Nucleus accumbens (tissue), 56 donors: Measurements from ENCODE around the gene SIRT2.
"Not testable (repeated sequence)": the region's sequence is repeated elsewhere in the genome, so short reads cannot be mapped to it uniquely, and the experiment has no call there.

ENCODE experiments used
- DNase-seq, 56 donors: peaks; one replicate each; lab custom pipeline; 2025; lab: John Stamatoyannopoulos, UW

Gene SIRT2

DNA sequence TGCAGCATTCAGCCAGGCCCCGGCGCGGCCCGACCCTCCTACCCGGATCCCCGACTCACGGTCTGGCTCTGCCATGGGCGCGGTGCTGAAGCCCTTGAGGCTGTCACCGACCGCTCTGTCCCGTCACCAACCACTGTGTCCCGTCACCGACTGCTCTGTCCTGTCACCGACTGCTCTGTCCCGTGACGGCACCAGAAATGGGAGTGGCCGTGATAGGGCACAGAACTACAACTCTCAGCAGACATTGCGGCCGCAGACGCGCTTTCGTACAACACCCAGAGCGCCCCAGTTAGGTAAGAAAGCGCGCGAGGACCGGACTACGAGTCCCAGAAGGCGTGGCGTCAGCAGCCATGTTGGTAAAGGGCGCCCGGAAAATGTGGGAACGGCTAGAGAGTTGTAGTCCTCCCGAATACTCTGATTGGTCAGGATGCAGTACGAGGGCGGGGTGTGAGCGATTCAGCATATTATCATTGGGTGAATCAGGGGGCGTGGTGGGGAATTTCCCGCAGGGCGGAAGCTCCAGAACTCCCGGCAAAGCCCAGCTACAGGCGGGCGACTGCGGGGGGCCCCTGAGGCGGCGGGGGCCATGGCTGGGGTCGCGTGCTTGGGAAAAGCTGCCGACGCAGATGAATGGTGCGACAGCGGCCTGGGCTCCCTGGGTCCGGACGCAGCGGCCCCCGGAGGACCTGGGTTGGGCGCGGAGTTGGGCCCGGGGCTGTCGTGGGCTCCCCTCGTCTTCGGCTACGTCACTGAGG is at the start of gene SIRT2, which contains the start of gene NFKBIB:
Gene SIRT2 (minus strand): TSS at position 172 of the 755 bp plus-strand sequence. CDS start 97 bp downstream, at position 75.
Gene NFKBIB (plus strand): TSS at position 523 of the 755 bp plus-strand sequence. CDS start 64 bp downstream, at position 587.
- DNase-seq, result peak; percentile 75 to 100 (median 100)

DNA sequence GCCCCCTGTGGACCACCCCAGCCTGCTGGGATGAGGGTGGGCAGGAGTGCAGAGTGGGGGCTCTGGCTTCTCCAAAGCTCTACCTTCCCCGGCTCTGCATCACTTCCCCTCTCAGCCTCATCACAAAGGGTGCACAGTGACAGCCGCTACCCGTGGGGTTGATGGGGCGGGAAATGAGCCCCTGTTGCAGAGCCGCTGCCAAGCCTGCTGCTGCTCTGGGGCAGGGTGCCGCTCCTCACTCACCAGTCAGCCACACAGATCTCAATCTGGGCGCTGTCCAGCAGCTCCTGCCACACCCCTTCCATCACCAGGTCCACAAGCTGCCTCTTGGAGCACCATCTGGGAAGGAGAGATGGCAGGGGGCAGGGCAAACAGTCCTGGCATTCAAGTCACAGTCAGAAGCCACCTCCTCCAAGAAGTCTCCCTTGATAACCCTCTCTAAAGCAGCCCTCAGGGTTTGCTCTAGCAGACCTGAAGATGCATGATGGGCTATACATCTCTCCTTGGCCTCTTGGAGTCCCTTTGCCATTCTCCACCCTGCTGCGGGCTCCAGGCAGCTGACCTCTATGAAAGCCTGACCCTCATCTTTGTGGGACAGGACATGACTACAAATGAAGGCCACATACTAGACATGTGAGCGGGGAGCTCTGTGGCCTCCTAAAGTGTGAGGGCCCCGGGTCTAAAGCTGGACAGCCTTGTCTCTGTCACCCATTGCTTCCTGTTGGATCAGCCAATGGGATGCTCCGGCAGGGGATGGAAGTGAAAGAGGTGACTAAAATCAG is 47.0 kb upstream of the SIRT2 start:
- DNase-seq, result no peak

DNA sequence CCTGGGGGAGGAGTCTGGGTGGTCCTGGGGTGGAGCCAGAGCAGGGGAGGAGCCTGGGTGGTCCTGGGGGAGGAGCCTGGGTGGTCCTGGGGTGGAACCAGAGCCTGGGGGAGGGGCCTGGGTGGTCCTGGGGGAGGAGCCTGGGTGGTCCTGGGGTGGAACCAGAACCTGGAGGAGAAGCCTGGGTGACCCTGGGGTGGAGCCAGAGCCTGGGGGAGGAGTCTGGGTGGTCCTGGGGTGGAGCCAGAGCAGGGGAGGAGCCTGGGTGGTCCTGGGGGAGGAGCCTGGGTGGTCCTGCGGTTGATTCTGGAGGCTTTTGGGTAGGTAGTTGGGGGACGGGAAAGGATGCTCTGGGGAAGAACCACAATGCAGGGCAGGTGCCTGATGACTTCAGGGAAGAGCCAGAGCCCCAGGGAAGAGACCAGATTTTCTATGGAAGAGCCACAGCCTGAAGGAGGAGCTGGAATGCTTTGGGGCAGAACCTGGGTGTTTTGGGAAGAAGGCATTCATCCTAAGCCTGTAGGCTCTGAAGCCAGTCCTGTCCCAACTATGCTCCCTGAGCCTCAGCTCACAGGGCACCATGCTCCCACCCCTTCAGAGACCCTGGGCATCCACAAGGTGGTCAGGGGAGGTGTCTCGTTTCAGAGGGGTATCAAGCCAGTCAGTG is 46.3 kb upstream of the SIRT2 start:
- DNase-seq, result no peak

DNA sequence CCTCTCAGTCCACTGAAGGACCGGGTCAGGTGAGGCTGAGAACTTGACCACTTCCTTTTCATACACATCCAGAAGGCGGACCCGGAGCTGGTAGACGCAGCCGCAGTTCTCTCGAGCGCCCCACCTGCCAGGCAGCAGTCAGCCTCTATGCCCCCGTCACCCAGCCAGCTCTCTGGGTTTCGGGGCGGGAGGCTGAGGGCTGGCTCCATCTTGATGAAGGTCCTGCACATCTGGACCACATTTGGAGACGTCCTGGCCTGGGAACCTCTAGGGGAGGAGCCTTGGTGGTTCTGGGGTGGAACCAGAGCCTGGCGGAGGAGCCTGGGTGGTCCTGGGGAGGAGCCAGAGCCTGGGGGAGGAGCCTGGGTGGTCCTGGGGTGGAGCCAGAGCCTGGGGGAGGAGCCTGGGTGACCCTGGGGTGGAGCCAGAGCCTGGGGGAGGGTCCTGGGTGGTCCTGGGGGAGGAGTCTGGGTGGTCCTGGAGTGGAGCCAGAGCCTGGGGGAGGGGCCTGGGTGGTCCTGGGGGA is 45.6 kb upstream of the SIRT2 start:
- DNase-seq, result peak in 1 of 56 donors; percentile 14

DNA sequence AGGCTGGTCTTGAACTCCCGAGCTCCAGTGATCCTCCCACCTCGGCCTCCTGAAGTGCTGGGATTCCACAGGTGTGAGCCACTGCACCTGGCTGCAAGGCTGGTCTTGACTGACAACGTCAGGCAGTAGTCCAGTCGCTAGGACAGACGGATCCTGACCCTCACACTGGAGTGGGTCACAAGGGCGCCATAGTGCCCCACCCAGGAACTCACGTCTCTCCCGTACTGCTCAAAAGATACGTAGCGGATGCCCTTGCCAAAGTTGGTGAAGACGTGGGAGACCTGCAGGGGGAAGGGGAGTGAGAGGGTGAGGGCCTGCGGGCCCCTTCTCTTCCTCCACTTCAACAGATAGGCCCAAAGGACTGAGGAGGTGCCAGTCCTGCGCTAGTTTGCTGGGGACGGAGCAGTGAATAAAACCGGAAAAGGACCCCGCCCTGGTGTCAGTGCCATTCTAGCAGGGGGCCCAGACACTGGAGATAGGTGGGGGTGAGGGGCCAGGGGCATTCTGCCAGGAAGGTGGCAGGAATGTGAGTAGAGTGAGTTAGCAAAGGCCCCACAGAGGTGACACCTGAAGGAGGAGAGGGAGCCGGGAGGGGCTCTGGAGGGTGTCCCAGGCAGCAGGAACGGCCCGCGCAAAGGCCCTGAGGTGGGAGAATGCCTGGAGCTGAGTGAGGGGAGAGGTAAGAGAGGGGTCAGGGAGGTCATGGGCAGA is 43.2 kb upstream of the SIRT2 start:
- no peak for DNase-seq

DNA sequence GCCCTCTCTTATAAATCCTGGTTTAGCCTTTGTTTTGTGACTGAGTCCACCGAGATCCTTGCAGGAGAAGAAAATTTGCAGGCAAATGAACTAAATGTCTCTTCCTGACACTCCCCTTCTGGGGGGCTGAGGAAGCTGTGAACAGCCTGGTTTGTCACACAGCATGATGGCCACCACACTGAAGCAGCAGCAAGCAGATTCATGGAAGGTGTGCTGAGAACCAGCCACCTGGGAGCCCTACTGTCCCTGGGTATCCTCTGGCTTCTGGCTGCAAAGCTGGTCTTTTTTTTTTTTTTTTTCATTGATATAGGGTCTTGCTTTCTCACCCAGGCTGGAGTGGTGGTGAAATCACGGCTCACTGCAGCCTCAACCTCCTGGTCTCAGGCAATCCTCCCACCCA is 42.6 kb upstream of the SIRT2 start:
- no peak for DNase-seq

DNA sequence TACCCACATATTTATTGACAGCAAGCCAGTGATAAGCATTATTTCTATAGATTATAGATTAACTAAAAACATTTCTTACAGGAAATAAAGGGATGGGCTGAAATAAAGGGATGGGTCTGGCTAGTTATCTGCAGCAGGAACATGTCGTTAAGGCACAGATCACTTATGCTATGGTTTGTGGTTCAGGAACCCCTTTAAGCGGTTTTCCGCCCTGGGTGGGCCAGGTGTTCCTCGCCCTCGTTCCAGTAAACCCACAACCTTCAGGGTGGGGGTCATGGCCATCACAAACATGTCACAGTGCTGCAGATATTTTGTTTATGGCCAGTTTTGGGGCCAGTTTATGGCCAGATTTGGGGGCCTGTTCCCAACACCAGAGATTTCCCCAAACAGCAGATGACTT is 42.0 kb upstream of the SIRT2 start:
- not testable (repeated sequence) for DNase-seq

DNA sequence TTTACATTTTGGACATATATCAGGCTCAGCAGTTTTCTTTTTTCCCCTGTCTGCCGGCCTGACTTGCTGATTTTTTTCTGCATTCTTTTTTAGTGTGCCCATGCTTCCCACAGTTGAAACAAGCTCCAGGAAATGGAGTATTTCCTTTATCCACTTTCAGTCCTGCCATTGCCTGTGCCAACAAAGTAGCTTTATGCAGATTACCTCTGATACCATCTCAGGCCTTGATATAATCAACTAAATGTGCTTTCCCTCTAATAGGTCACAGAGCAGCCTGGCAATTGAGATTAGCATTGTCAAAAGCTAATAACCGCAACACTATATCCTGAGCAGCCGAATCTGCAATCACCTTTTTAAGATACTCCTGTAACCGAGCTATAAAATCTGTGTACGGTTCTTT is 40.5 kb upstream of the SIRT2 start:
- no peak for DNase-seq

DNA sequence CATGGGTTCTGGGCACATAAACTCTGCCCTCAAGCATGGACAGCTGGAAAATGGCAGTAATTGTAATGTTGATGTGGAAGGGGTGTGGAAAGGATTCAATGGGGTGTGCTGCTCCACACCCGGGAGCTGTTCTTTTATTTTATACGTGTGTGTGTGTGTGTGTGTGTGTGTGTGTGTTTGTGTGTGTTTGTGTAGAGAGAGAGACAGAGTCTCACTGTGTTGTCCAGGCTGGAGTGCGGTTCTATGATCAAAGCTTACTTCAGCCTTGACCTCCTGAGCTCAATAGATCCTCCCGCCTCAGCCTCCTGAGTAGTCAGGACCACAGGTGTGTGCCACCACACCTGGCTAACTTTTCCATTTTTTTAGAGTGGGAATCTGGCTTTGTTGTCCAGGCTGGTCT is 34.1 kb upstream of the SIRT2 start:
- no peak for DNase-seq

DNA sequence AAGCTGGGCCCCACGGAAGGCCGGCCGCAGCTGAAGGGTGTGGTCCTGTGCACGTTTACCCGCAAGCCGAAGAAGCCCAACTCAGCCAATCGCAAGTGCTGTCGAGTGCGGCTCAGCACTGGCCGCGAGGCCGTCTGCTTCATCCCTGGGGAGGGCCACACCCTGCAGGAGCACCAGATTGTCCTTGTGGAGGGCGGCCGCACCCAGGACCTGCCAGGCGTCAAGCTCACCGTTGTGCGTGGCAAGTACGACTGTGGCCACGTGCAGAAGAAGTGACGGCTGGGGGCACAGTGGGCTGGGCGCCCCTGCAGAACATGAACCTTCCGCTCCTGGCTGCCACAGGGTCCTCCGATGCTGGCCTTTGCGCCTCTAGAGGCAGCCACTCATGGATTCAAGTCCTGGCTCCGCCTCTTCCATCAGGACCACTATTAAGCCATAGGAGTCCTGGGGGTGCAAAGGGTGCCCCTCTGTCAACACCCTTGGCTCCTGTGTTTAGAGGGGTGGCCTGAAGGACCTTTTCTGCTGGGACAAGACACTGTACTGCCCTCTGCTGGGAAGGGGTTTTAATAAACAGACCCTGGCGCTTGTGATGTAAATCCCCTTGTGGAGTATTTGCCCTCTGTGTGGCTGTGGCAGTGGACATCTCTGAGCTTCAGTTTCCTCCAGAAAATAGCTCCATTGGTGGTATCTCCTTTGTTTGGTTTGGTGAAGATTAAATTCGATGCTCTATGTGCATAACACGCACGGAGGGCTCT is 33.2 kb upstream of the SIRT2 start:
- DNase-seq, result no peak

DNA sequence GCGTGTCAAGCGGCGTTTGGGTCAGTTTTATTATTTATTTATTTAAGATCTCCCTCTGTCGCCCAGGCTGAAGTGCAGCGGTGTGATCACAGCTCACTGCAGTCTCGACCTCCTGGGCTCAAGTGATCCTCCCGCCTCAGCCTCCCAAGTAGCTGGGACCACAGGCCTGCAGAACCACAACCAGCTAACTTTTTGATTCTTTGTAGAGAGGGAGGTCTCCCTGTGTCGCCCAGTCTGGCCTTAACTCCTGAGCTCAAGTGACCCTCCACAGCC is 32.0 kb upstream of the SIRT2 start:
- DNase-seq, result no peak

DNA sequence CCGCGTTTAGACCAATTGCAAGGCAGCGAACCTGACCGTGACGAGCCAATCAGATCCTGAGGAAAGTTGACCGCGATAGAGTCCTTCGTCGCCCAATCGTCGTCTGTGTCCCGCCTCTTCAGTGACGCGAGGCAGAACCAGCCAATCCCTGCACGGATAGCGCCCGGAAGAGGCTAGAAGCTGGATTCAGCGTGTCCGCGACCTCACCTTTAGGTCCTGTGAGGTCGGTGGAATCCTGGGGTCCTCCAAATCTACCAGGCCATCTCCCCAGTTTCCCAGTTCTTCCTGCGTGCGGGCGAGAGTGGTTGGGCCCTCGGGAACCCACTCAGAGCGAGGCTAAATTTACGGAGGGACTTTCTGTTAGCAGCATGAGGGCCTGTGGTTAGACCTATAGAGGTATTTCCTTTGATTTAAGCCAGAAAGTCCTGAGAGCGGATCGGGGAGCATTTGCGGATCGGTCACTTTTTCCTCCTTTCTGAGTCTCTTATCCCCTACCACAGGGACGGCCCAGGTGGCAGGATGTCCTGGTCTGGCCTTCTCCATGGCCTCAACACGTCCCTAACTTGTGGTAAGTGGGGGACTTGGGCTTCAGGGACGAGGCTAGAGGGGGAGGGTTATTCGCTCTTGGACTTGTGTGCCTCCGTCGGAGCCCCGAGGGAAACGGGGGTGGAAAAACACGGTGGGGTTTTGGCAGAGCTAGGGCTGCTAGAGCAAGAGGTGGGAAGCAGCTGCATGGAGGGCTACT is 31.5 kb upstream of the SIRT2 start, which contains the start of gene MRPS12:
Gene MRPS12 (plus strand): TSS at position 169 of the 745 bp plus-strand sequence. CDS start 351 bp downstream, at position 520.
- DNase-seq, result peak in 45 of 56 donors; percentile 77 to 99 (median 98)

DNA sequence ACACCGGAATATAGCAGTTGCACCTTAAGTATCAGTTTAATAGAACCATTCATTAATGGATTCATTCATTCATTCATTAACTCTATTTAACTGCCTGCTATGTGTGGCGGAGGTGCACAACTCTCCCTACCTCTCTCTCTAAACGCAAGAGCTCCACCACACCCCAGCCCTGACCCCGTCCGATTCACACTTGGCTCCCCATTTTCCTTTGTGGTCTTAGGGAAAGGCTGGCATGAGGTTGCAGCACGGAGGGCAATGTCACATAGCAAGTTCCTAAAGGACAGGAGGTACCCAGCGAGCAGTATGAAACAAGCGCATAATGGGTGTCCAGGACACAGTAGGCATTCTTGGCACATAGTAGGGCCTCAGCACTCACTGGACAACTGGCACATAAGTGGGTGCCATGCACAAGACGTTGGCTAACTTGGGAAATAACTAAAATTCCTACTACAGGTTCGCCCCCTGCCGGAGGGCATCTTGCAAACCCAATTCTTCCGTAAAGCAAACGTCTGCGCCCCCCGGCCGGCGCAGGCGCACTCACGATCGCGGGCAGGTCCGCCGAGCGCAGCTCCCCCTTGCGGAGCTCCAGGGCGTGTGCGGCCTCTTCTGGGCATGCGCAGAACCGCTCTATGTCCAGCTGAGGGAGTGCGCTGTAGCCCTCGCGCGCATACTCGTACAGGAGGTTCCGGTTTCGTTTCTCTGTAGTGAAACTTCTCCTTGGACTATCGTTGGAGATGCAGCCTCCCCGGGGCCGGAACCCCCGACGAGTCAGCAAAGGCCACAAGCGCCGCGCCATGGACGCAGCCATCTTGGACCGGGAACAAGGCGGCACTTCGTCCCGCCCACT is 30.7 kb upstream of the SIRT2 start, which contains the start of gene SARS2:
Gene SARS2 (minus strand): TSS at position 835 of the 847 bp plus-strand sequence. CDS start 27 bp downstream, at position 808.
- peak; percentile 67 to 100 (median 96) for DNase-seq

DNA sequence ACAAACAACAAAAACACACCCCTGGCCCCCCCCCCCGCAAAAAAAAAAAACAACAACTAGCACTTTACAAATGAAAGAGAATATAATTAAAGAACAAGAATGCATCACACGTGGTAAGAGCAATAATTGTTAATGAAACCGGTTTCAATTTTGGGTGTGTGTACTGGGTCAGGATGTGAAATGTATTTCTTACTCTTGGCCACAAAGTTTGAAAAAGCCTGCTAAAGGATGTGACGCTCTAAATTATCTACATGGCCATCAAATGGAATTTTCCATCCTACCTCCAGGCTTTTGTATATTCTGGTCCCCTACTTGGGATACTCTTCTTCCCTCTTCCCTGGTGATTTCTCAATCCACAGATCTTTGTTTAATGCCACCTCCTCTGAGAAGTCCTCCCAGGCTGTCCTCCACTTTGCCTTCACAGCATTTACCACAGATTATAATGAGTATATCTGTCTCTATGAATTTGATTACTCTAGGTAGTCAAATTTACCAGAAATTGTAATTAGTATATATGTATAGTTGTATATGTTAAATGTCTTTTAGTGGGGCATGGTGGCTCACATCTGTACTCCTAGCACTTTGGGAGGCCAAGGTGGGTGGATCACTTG is 29.1 kb upstream of the SIRT2 start:
- DNase-seq, result no peak

DNA sequence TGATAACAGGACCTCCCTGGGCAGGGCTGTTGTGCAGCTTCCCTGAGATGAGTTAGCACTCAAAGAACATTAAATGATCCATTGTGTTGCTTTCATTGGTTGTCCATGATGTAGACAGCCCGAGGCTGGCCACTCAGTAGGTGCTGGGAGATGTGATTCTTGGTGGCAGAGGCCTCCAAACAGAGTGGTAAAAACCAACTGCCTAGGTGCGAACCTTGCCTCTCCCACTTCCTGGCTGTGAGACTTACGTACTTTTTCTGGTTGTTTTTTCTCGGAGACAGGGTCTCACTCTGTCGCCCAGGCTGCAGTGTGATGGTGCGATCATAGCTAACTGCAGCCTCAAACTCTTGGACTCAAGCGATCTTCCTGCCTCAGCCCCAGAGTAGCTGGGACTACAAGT is 25.0 kb upstream of the SIRT2 start:
- no peak for DNase-seq

DNA sequence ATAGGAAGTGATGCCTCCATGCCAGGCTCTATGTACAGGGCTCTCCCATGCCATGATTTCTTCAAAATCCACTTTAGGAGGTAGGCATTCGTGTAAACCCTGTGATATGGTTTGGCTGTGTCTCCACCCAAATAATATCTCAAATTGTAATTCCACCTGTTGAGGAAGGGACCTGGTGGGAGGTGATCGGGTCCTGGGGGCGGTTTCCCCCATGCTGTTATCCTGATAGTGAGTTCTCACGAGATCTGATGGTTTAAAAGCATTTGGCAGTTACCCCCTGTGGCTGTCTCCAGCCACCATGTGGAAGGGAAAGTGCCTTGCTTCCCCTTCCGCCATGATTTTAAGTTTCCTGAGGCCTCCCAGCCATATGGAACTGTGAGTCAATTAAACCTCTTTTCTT is 23.1 kb upstream of the SIRT2 start:
- no peak for DNase-seq
